ENCODE measurements around the gene PGAM2. TPM values are rescaled to one million over a fixed set of nuclear protein-coding genes. Genes with fewer than 3 reads are reported as not detected.
A peak's percentile ranks its signal among the peaks of the same experiment; 100 is the strongest.

PGAM2 gene
- total RNA-seq, 2 experiments from 2014 or later = 0.69 to 0.80 TPM

- BruUV-seq (replicated peaks) = no TSS peak
- ChIA-PET CTCF (ENCODE audit: unreplicated experiment) (no interaction called here), POLR2A (interaction anchor here (1.1 to 2.8 kb wide), 2 partner anchors 8 to 10 kb away, joined by 3 to 11 read pairs; no protein-coding TSS in a partner anchor)
- no peaks in the 10 kb centered on the region for H4K20me1 ChIP-seq (ENCODE audit: insufficient read depth, low read length)
- H3K9me3 ChIP-seq (ENCODE audit: low read length) = no peaks in the 10 kb centered on the region
- H3K4me2 ChIP-seq (ENCODE audit: low read length) = no peak overlapping the region
- no peak overlapping the region for H3K4me3 ChIP-seq (ENCODE audit: low read depth, low read length, poor library complexity, severe bottlenecking)
- H3K9me2 ChIP-seq (ENCODE audit: insufficient read depth, low read length) = no peaks in the 10 kb centered on the region
- intact Hi-C loops (cut with micrococcal nuclease; ENCODE audit: unreplicated experiment) = loop anchor here (10.0 kb wide), 1 partner anchor 72 kb away; no protein-coding TSS in a partner anchor
- TF ChIP-seq CTCF (conservative IDR thresholded peaks at IDR 0.05; ENCODE audit: low read length) (no peak), EZH2phosphoT487 (IDR thresholded peaks at IDR 0.05; ENCODE audit: borderline replicate concordance, low read depth, low read length) (no peak)
- no peak overlapping the region for H3K27ac ChIP-seq (ENCODE audit: low read depth, low read length, poor library complexity, severe bottlenecking)
- no peak overlapping the region for H2AFZ ChIP-seq (ENCODE audit: low read length)
- H3K79me2 ChIP-seq (ENCODE audit: insufficient read depth, low read depth, low read length) = peaks cover 5% of the 10 kb centered on the region; the same call in 1 of the 2 replicates
- H3K4me1 ChIP-seq (ENCODE audit: insufficient read depth, low read length, poor library complexity, severe bottlenecking) = peaks cover 49% of the 10 kb centered on the region
- H3K36me3 ChIP-seq (ENCODE audit: insufficient read depth, low read length) = no peaks in the 10 kb centered on the region
- no peak for DNase-seq (ENCODE audit: low spot score)
Measured at GRCh38 chr7:44086627-44087026, 21.3 kb upstream of the PGAM2 start.

- CTCF ChIA-PET (ENCODE audit: unreplicated experiment) = no interaction called here
- POLR2A ChIA-PET = interaction anchor here (0.6 to 2.8 kb wide), 5 partner anchors 10 to 40 kb away, joined by 3 to 11 read pairs (median 3); no protein-coding TSS in a partner anchor
- H3K79me2 ChIP-seq (ENCODE audit: insufficient read depth, low read depth, low read length) = peaks cover 16% of the 10 kb centered on the region; the same call in 1 of the 2 replicates
- H2AFZ ChIP-seq (ENCODE audit: low read length) = peak overlapping the region; percentile 54; the same call in 1 of the 2 replicates
- no TSS peak for BruUV-seq (replicated peaks)
- no peak overlapping the region for H3K4me2 ChIP-seq (ENCODE audit: low read length)
- TF ChIP-seq EZH2phosphoT487 (IDR thresholded peaks at IDR 0.05; ENCODE audit: borderline replicate concordance, low read depth, low read length) (no peak), CTCF (conservative IDR thresholded peaks at IDR 0.05; ENCODE audit: low read length) (peak; percentile 84)
- no peaks in the 10 kb centered on the region for H3K9me3 ChIP-seq (ENCODE audit: low read length)
- H3K36me3 ChIP-seq (ENCODE audit: insufficient read depth, low read length) = peaks cover 10% of the 10 kb centered on the region
- H3K9me2 ChIP-seq (ENCODE audit: insufficient read depth, low read length) = no peaks in the 10 kb centered on the region
- intact Hi-C loops (cut with micrococcal nuclease; ENCODE audit: unreplicated experiment) = loop anchor here (10.0 kb wide), 1 partner anchor 71 kb away; no protein-coding TSS in a partner anchor
- H3K27ac ChIP-seq (ENCODE audit: low read depth, low read length, poor library complexity, severe bottlenecking) = peak overlapping the region; percentile 31
- H3K4me1 ChIP-seq (ENCODE audit: insufficient read depth, low read length, poor library complexity, severe bottlenecking) = peaks cover 50% of the 10 kb centered on the region
- DNase-seq (ENCODE audit: low spot score) = no peak
- no peaks in the 10 kb centered on the region; the same call in 1 of the 2 replicates for H4K20me1 ChIP-seq (ENCODE audit: insufficient read depth, low read length)
- H3K4me3 ChIP-seq (ENCODE audit: low read depth, low read length, poor library complexity, severe bottlenecking) = no peak overlapping the region
Measured at GRCh38 chr7:44085546-44085945, 20.2 kb upstream of the PGAM2 start.

- Histone ChIP-seq H3K36me3 (ENCODE audit: insufficient read depth, low read length) (peaks cover 19% of the 10 kb centered on the region), H3K9me3 (ENCODE audit: low read length) (no peaks in the 10 kb centered on the region), H3K9me2 (ENCODE audit: insufficient read depth, low read length) (no peaks in the 10 kb centered on the region), H3K4me1 (ENCODE audit: insufficient read depth, low read length, poor library complexity, severe bottlenecking) (peaks cover 58% of the 10 kb centered on the region), H3K79me2 (ENCODE audit: insufficient read depth, low read depth, low read length) (peaks cover 24% of the 10 kb centered on the region; the same call in 1 of the 2 replicates), H3K4me3 (ENCODE audit: low read depth, low read length, poor library complexity, severe bottlenecking) (no peak overlapping the region), H4K20me1 (ENCODE audit: insufficient read depth, low read length) (no peaks in the 10 kb centered on the region; the same call in 1 of the 2 replicates), H3K27ac (ENCODE audit: low read depth, low read length, poor library complexity, severe bottlenecking) (peak overlapping the region; percentile 54), H2AFZ (ENCODE audit: low read length) (peak overlapping the region; percentile 64; the same call in 1 of the 2 replicates), H3K4me2 (ENCODE audit: low read length) (peak overlapping the region; percentile 83; the same call in 1 of the 2 replicates)
- DNase-seq (ENCODE audit: low spot score) = no peak
- BruUV-seq (replicated peaks) = no TSS peak
- intact Hi-C loops (cut with micrococcal nuclease; ENCODE audit: unreplicated experiment) = loop anchor here (10.0 kb wide), 1 partner anchor 70 kb away; no protein-coding TSS in a partner anchor
- TF ChIP-seq CTCF (conservative IDR thresholded peaks at IDR 0.05; ENCODE audit: low read length) (no peak), EZH2phosphoT487 (IDR thresholded peaks at IDR 0.05; ENCODE audit: borderline replicate concordance, low read depth, low read length) (no peak)
- CTCF ChIA-PET (ENCODE audit: unreplicated experiment) = no interaction called here
- POLR2A ChIA-PET = interaction anchor here (0.6 to 1.1 kb wide), 4 partner anchors 13 to 38 kb away, joined by 3 to 7 read pairs (median 5); no protein-coding TSS in a partner anchor
Measured at GRCh38 chr7:44084701-44085100, 19.3 kb upstream of the PGAM2 start.
